GM12878 (cell line): ENCODE measurements around the gene DCDC2. TPM values are rescaled to one million over a fixed set of nuclear protein-coding genes. Genes with fewer than 3 reads are reported as not detected.
"Not testable (repeated sequence)": the region's sequence is repeated elsewhere in the genome, so short reads cannot be mapped to it uniquely, and the experiment has no call there.

Experiments
- ATAC-seq: fragments of 200-7000 bp; cut with Tn5 transposase; 3 replicates; pipeline ENCODE4 v1.9.1; 2020; ENCODE audit warnings: mild to moderate bottlenecking, moderate library complexity
- BruUV-seq: library from RNA; stranded (reverse); fragments of 400-500 nt; replicated peaks from 2 replicates; lab custom pipeline; 2021; lab: Mats Ljungman, UMichigan
- CTCF ChIA-PET: fragments of 300-600 bp; sonication (Branson Sonifier 250); formaldehyde crosslinking; extraction: SDS; loops from one replicate; lab custom pipeline; 2021; ENCODE audit warnings: inconsistent platforms; lab: Yijun Ruan, JAX
- POLR2A ChIA-PET: fragments of 350-600 bp; formaldehyde crosslinking; extraction: SDS; loops from one replicate; lab custom pipeline; 2021; ENCODE audit warnings: inconsistent platforms; lab: Charles Lee
- RAD21 ChIA-PET: fragments of 300-600 bp; sonication (Branson Sonifier 250); formaldehyde crosslinking; loops from one replicate; lab custom pipeline; 2023; ENCODE audit warnings: antibody characterized with exemption; ENCODE audit not compliant: unreplicated experiment; lab: Charles Lee
- SMC1A ChIA-PET: fragments of 300-600 bp; sonication (Branson Sonifier 250); formaldehyde crosslinking; loops from one replicate; lab custom pipeline; 2023; ENCODE audit not compliant: unreplicated experiment, uncharacterized antibody; lab: Charles Lee
- DNase-seq: peaks from one replicate; pipeline ENCODE4 v3.0.0-alpha.2; 2011; ENCODE audit warnings: low read depth, low spot score
- FAIRE-seq: peaks from 3 replicates; lab custom pipeline; 2011; peaks lifted over from hg19 to GRCh38; lab: Jason Lieb, UNC
- H2AFZ ChIP-seq: 2 replicates; pipeline ENCODE4 v1.6.0; 2011; ENCODE audit warnings: low read depth, low read length, control low read depth; ENCODE audit not compliant: control insufficient read depth
- H3K27ac ChIP-seq: 2 replicates; pipeline ENCODE4 v1.5.1; 2011; ENCODE audit warnings: control low read depth; ENCODE audit not compliant: control insufficient read depth, insufficient read depth
- H3K27me3 ChIP-seq, 2 experiments: replicated peaks in 1 of 2; 2 replicates each; pipeline versions ENCODE4 v1.6.0 to v1.6.1; 2011; ENCODE audit warnings: low read length in 1 of 2; ENCODE audit not compliant: control insufficient read depth in 2 of 2, insufficient read depth in 2 of 2
- H3K36me3 ChIP-seq, 2 experiments: 2 replicates each; pipeline ENCODE4 v1.5.1; 2011; ENCODE audit warnings: low read length in 1 of 2; ENCODE audit not compliant: control insufficient read depth in 2 of 2, insufficient read depth in 2 of 2
- H3K4me1 ChIP-seq: 2 replicates; pipeline ENCODE4 v1.6.1; 2011; ENCODE audit warnings: mild to moderate bottlenecking, low read length, moderate library complexity, mixed read lengths; ENCODE audit not compliant: control insufficient read depth, insufficient read depth
- H3K4me2 ChIP-seq: 2 replicates; pipeline ENCODE4 v1.6.0; 2011; ENCODE audit warnings: control low read depth; ENCODE audit not compliant: control insufficient read depth, insufficient read depth
- H3K4me3 ChIP-seq: fragments of 200-600 bp; sonication (generic); 2 replicates; pipeline ENCODE4 v1.5.1; 2016
- H3K79me2 ChIP-seq: 2 replicates; pipeline ENCODE4 v1.6.0; 2011; ENCODE audit warnings: low read length; ENCODE audit not compliant: control insufficient read depth, insufficient read depth
- H3K9ac ChIP-seq: 2 replicates; pipeline ENCODE4 v1.8.0; 2011; ENCODE audit warnings: low read length, control low read depth, mixed read lengths; ENCODE audit not compliant: control insufficient read depth, insufficient read depth
- H3K9me3 ChIP-seq: replicated peaks from 3 replicates; pipeline ENCODE4 v1.5.1; 2011; ENCODE audit warnings: mild to moderate bottlenecking, low read length; ENCODE audit not compliant: control insufficient read depth, insufficient read depth
- H4K20me1 ChIP-seq: 2 replicates; pipeline ENCODE4 v1.6.0; 2011; ENCODE audit not compliant: control insufficient read depth, insufficient read depth
- EZH2 ChIP-seq: IDR thresholded peaks from 2 replicates; pipeline ENCODE4 v1.6.1; 2012; ENCODE audit warnings: low read depth, mild to moderate bottlenecking, control low read depth, inconsistent platforms, low read length, borderline replicate concordance; ENCODE audit not compliant: control insufficient read depth
- RAD51 ChIP-seq: fragments of 450-650 bp; IDR thresholded peaks from 2 replicates; pipeline ENCODE4 v1.6.1; 2016; ENCODE audit warnings: moderate library complexity, mild to moderate bottlenecking, inconsistent platforms
- RUNX3 ChIP-seq: IDR thresholded peaks from 2 replicates; pipeline ENCODE4 v1.6.1; 2012; ENCODE audit warnings: low read length, inconsistent platforms
- TCF3 ChIP-seq: IDR thresholded peaks from 2 replicates; pipeline ENCODE4 v1.6.1; 2012; ENCODE audit warnings: low read depth, mild to moderate bottlenecking, low read length, borderline replicate concordance; ENCODE audit not compliant: insufficient read depth
- YBX1 ChIP-seq: fragments of 450-650 bp; IDR thresholded peaks from 2 replicates; pipeline ENCODE4 v1.6.1; 2016; ENCODE audit warnings: antibody characterized with exemption
- WGBS: methylation state at CpG from one replicate; pipeline ENCODE4 v1.1.6; 2016; ENCODE audit warnings: low lambda C conversion rate; ENCODE audit not compliant: insufficient replicate concordance, insufficient coverage; ENCODE audit errors: missing lambda C conversion rate; 5-methylcytosine and 5-hydroxymethylcytosine counted together
- in situ Hi-C: fragments of 300-500 bp; cut with MboI; formaldehyde crosslinking; loops from 9 replicates; pipeline ENCODE4 v1.14.3; 2018; ENCODE audit warnings: mixed read lengths
- intact Hi-C: fragments of 100-400 bp; cut with micrococcal nuclease; formaldehyde crosslinking; loops from one replicate; pipeline ENCODE4 v1.14.2; 2022; ENCODE audit not compliant: unreplicated experiment
- polyA plus RNA-seq, 11 experiments: library from polyadenylated mRNA; depleted of rRNA in 4 of 11; unstranded in 6 of 11; stranded (reverse) in 5 of 11; fragments of >200 nt; fragmentation: Nextera tagmentation in 4 of 11; fragmentation: Illumina TruSeq in 1 of 11; extraction: Ambion mirVana in 4 of 11; extraction: Trizol in 1 of 11; gene quantifications; 1 replicate in 1 of 11; 2 replicates in 10 of 11; pipeline versions ENCODE4 v1.2.1 to v1.2.3, GENCODE V29; 2011 to 2016; ENCODE audit warnings: inconsistent platforms in 2 of 11, missing spikeins in 2 of 11, low read depth in 1 of 11
- total RNA-seq, 4 experiments: library from RNA; depleted of rRNA in 3 of 4; stranded (reverse); fragments of >200 nt in 3 of 4; fragmentation: Illumina TruSeq in 1 of 4; extraction: Trizol in 1 of 4; gene quantifications; 2 replicates each; pipeline versions ENCODE4 v1.2.1 to v1.2.3, GENCODE V29; 2013 to 2021

The DCDC2 gene
- total and polyA plus RNA-seq, 10 of the 15 experiments (the other 5 are each of a cell fraction or from before 2014, with no cell fraction given): under 0.01 to 0.03 TPM; not detected in 8

DNA sequence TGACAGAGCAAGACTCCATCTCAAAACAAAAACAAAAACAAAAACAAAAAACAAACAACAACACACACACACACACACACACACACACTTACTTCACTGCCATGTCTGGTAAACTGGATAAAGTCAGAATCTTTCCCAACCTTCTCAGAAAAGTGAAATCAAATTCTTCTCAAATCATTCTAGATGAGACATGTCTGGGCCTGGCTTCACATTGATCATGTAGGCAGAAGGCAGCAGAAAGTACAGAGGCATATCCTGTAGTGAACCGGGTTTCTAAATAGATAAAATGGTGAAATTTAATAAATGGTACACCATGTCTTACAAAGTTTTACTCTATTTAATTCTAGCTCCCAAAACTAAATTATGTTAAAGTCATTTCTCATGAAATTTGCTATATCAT is 30.0 kb upstream of the DCDC2 start:
- intact Hi-C loops (no loop called here), in situ Hi-C loops (no loop called here)
- H3K9me3 ChIP-seq: no peaks in the 10 kb centered on the region
- no peaks in the 10 kb centered on the region for H3K36me3 ChIP-seq
- H3K4me2 ChIP-seq: no peak overlapping the region
- no peaks in the 10 kb centered on the region; the same call in 1 of the 2 replicates for H3K4me1 ChIP-seq
- BruUV-seq: no TSS peak
- ATAC-seq (no peak), FAIRE-seq (no peak), DNase-seq (no peak)
- no peak overlapping the region for H3K4me3 ChIP-seq
- H3K27me3 ChIP-seq: no peaks in the 10 kb centered on the region
- no peaks in the 10 kb centered on the region for H3K79me2 ChIP-seq
- no peak for TF ChIP-seq RUNX3
- TF ChIP-seq EZH2: no peak
- TF ChIP-seq YBX1: no peak
- ChIA-PET POLR2A (no interaction called here), CTCF (interaction anchor here (0.7 to 2.4 kb wide), 2 partner anchors 43 to 104 kb away, joined by 3 to 11 read pairs; no protein-coding TSS in a partner anchor), SMC1A (interaction anchor here (1.4 kb wide), 1 partner anchor 19 kb away, joined by 3 read pairs; no protein-coding TSS in a partner anchor), RAD21 (interaction anchor here (1.4 to 2.2 kb wide), 2 partner anchors 19 to 105 kb away, joined by 4 to 7 read pairs; no protein-coding TSS in a partner anchor)
- no peak overlapping the region for H3K9ac ChIP-seq
- no peaks in the 10 kb centered on the region for H4K20me1 ChIP-seq
- no peak overlapping the region for H3K27ac ChIP-seq
- WGBS: 45% methylated on average over 1 of the region's 1 CpG
- no peak overlapping the region for H2AFZ ChIP-seq

DNA sequence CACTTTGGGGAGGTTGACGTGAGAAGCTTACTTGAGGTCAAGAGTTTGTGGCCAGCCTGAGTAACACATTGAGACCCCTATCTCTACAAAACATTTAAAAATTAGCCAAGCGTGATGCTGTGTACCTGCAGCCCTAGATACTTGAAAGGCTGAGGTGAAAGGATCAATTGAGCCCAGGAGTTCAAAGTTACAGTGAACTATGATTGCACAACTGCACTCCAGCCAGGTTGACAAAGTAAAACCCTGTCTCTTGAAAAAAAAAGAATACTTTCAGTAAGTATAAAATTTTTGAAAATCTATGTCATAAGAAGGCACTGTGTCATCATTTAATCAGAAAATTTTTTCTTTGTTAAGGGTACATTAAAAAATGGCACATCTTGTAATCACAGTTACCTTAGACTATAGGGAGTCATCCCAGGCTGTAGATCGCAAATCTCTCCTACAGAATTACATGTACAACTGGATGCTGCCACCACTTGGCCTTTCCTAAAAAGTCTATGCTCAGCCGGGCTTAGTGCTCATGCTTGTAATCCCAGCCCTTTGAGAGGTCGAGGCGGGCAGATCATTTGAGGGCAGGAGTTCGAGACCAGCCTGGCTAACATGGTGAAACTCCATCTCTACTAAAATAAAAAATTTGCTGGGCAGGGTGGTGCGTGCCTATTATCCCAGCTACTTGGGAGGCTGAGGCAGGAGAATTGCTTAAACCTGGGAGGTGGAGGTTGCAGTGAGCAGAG is 27.8 kb upstream of the DCDC2 start:
- peak; percentile 68 for ATAC-seq

DNA sequence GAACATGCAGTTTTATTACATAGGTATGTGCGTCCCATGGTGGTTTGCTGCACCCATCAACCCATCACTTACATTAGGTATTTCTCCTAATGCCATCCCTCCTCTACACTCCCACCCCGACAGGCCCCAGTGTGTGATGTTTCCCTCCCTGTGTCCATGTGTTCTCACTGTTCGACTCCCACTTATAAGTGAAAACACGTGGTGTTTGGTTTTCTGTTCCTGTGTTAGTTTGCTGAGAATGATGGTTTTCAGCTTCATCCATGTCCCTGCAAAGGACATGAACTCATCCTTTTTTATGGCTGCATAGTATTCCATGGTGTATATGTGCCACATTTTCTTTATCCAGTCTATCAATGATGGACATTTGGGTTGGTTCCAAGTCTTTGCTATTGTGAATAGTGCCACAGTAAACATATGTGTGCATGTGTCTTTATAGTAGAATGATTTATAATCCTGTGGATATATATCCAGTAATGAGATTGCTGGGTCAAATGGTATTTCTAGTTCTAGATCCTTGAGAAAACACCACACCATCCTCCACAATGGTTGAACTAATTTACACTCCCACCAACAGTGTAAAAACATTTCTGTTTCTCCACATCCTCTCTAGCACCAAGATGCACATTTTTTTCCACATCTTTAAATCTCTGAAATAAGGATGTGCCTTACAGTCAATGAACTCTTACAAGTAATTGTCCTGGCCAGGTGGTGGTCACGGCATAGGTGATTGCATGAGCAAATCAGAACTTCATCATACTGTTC is 26.7 kb upstream of the DCDC2 start:
- ATAC-seq, H3K4me3 ChIP-seq, H4K20me1 ChIP-seq, H3K9me3 ChIP-seq, BruUV-seq, H3K36me3 ChIP-seq, H3K79me2 ChIP-seq, CTCF ChIA-PET, FAIRE-seq, SMC1A ChIA-PET, DNase-seq, H3K27me3 ChIP-seq, H3K9ac ChIP-seq, H3K4me2 ChIP-seq, RAD21 ChIA-PET, H2AFZ ChIP-seq, in situ Hi-C loops, H3K27ac ChIP-seq, H3K4me1 ChIP-seq, POLR2A ChIA-PET, intact Hi-C loops: not testable (repeated sequence)
- 72% methylated on average over 5 of the region's 5 CpGs for WGBS

More for the DNA sequence above, 27.8 kb upstream of the DCDC2 start:
- intact Hi-C loops (no loop called here), in situ Hi-C loops (no loop called here)
- ChIA-PET SMC1A (no interaction called here), POLR2A (no interaction called here), CTCF (interaction anchor here (1.0 to 1.5 kb wide), 2 partner anchors 102 to 548 kb away, joined by 3 to 4 read pairs; no protein-coding TSS in a partner anchor), RAD21 (no interaction called here)
- no TSS peak for BruUV-seq
- DNase-seq (no peak), FAIRE-seq (no peak)
- Histone ChIP-seq H3K9ac (no peak overlapping the region), H3K4me1 (no peaks in the 10 kb centered on the region), H3K4me2 (no peak overlapping the region), H3K4me3 (no peak overlapping the region), H3K79me2 (no peaks in the 10 kb centered on the region), H3K27me3 (no peaks in the 10 kb centered on the region)
- WGBS: 34% methylated on average over 8 of the region's 8 CpGs
- TF ChIP-seq RUNX3: peak; percentile 28; the same call in 1 of the 2 replicates
- TF ChIP-seq TCF3: no peak
- no peak for TF ChIP-seq RAD51
- TF ChIP-seq, all 136 proteins: peak for 1
- Histone ChIP-seq H3K36me3 (no peaks in the 10 kb centered on the region), H2AFZ (no peak overlapping the region), H3K27ac (no peak overlapping the region), H4K20me1 (no peaks in the 10 kb centered on the region), H3K9me3 (no peaks in the 10 kb centered on the region)
